Lung (tissue), 12 donors: ENCODE data around the gene EBPL. TPM values are rescaled to one million over a fixed set of nuclear protein-coding genes. Genes with fewer than 3 reads are reported as not detected.
A peak's percentile ranks its signal among the peaks of the same experiment; 100 is the strongest.

Experiments
- ATAC-seq: fragments of 200-7000 bp; cut with Tn5 transposase; one replicate; pipeline ENCODE4 v1.9.1; 2020; ENCODE audit warnings: moderate number of reproducible peaks; ENCODE audit not compliant: insufficient read depth, low FRiP score
- DNase-seq, 3 donors: peaks; one replicate each; pipeline ENCODE4 v3.0.0-alpha.2; 2013 to 2017
- H3K27ac ChIP-seq, 2 donors: one replicate each; pipeline ENCODE4 v1.5.1; 2013; ENCODE audit warnings: mild to moderate bottlenecking in 2 of 2, moderate library complexity in 2 of 2, control low read depth in 1 of 2, inconsistent platforms in 1 of 2, low read depth in 1 of 2, low read length in 1 of 2
- H3K27me3 ChIP-seq, 3 donors: one replicate each; pipeline ENCODE4 v1.5.1; 2013; ENCODE audit warnings: low read length in 2 of 3; ENCODE audit not compliant: control insufficient read depth in 3 of 3, insufficient read depth in 3 of 3
- H3K36me3 ChIP-seq, 4 donors: one replicate each; pipeline ENCODE4 v1.5.1; 2013; ENCODE audit warnings: low read length in 4 of 4, mild to moderate bottlenecking in 1 of 4, moderate library complexity in 1 of 4; ENCODE audit not compliant: control insufficient read depth in 4 of 4, insufficient read depth in 4 of 4
- H3K4me1 ChIP-seq, 5 donors: one replicate each; pipeline ENCODE4 v1.5.1; 2013; ENCODE audit warnings: low read length in 5 of 5, mild to moderate bottlenecking in 2 of 5, moderate library complexity in 1 of 5; ENCODE audit not compliant: control insufficient read depth in 5 of 5, insufficient read depth in 5 of 5
- H3K4me3 ChIP-seq: one replicate; pipeline ENCODE4 v1.5.1; 2013; ENCODE audit warnings: mild to moderate bottlenecking, control low read depth, moderate library complexity
- H3K9ac ChIP-seq, 2 donors: one replicate each; pipeline ENCODE4 v1.5.1; 2013; ENCODE audit warnings: low read length in 2 of 2, control low read depth in 1 of 2; ENCODE audit not compliant: insufficient read depth in 1 of 2
- H3K9me3 ChIP-seq, 4 donors: one replicate each; pipeline ENCODE4 v1.5.1; 2013; ENCODE audit warnings: low read length in 3 of 4, mild to moderate bottlenecking in 1 of 4, moderate library complexity in 1 of 4; ENCODE audit not compliant: control insufficient read depth in 4 of 4, insufficient read depth in 3 of 4
- CTCF ChIP-seq: IDR thresholded peaks from 2 replicates; pipeline ENCODE4 v1.5.1; 2012; ENCODE audit warnings: mild to moderate bottlenecking; ENCODE audit errors: control extremely low read depth, extremely low read depth
- WGBS, 2 donors: extraction: QIAGEN DNeasy Blood & Tissue Kit; methylation state at CpG; one replicate each; pipeline ENCODE4 v1.1.7; 2013; 5-methylcytosine and 5-hydroxymethylcytosine counted together
- polyA plus RNA-seq, 2 donors: library from polyadenylated mRNA; stranded (reverse); fragments of 200-250 nt; gene quantifications; one replicate each; pipeline ENCODE4 v1.2.1, GENCODE V29; 2013
- total RNA-seq, 2 donors: library from RNA; depleted of rRNA in 1 of 2; stranded (reverse); fragments of >200 nt in 1 of 2; gene quantifications; one replicate each; pipeline ENCODE4 v1.2.1, GENCODE V29; 2014 to 2021
- donor health status: control.
- donor health status: control.
- donor health status: Bipolar disorder and iron deficiency.
- donor health status: healthy.
- donor health status: DM: yes; HTN: yes; CAD: no.

EBPL gene
- total and polyA plus RNA-seq, 4 donors = 60.5 to 92.7 (median 70.1) TPM

GRCh38 chr13:49670828-49671227 is 20.5 kb downstream of the EBPL start:
- Histone ChIP-seq H3K9me3 (no peaks in the 10 kb centered on the region), H3K36me3 (peaks cover 3 to 17% (median 6%) of the 10 kb centered on the region in 4 donors), H3K27me3 (no peaks in the 10 kb centered on the region), H3K4me1 (peaks cover 0 to 7% (median 0%) of the 10 kb centered on the region in 5 donors), H3K9ac (no peak overlapping the region), H3K4me3 (no peak overlapping the region), H3K27ac (no peak overlapping the region)
- TF ChIP-seq CTCF = no peak
- ATAC-seq (no peak), DNase-seq (no peak)
- WGBS, 2 donors = 69 to 71% methylated on average over 5 of the region's 5 CpGs

- peak; percentile 85 for ATAC-seq
- peak; percentile 63 to 87 (median 82) for DNase-seq
These were observed 21.5 kb downstream of the EBPL start for GRCh38 chr13:49669735-49670309.

GRCh38 chr13:49667773-49668172 is 23.5 kb downstream of the EBPL start:
- no peak for ATAC-seq
- no peak for TF ChIP-seq CTCF
- 77 to 78% methylated on average over 2 of the region's 2 CpGs for WGBS, 2 donors

More at GRCh38 chr13:49669735-49670309, 21.5 kb downstream of the EBPL start:
- TF ChIP-seq CTCF = peak; percentile 86
- Histone ChIP-seq H3K27ac (no peak overlapping the region), H3K4me3 (no peak overlapping the region), H3K4me1 (peaks cover 0 to 7% (median 0%) of the 10 kb centered on the region in 5 donors), H3K27me3 (no peaks in the 10 kb centered on the region), H3K9me3 (no peaks in the 10 kb centered on the region), H3K9ac (no peak overlapping the region), H3K36me3 (peaks cover 1 to 19% (median 6%) of the 10 kb centered on the region in 4 donors)
- 40 to 70% methylated on average over 5 of the region's 5 CpGs for WGBS, 2 donors

GRCh38 chr13:49664606-49665005 is 26.7 kb downstream of the EBPL start:
- Histone ChIP-seq H3K36me3 (peaks cover 5 to 25% (median 12%) of the 10 kb centered on the region in 4 donors), H3K9me3 (no peaks in the 10 kb centered on the region), H3K27ac (no peak overlapping the region), H3K27me3 (no peaks in the 10 kb centered on the region), H3K4me3 (no peak overlapping the region), H3K4me1 (no peaks in the 10 kb centered on the region), H3K9ac (no peak overlapping the region)
- DNase-seq (no peak), ATAC-seq (no peak)
- TF ChIP-seq CTCF = no peak
- WGBS, 2 donors = 88 to 93% methylated on average over 4 of the region's 4 CpGs

More at GRCh38 chr13:49667773-49668172, 23.5 kb downstream of the EBPL start:
- Histone ChIP-seq H3K27me3 (no peaks in the 10 kb centered on the region), H3K36me3 (peaks cover 0 to 19% (median 7%) of the 10 kb centered on the region in 4 donors), H3K9ac (no peak overlapping the region), H3K4me1 (peaks cover 0 to 7% (median 0%) of the 10 kb centered on the region in 5 donors), H3K4me3 (no peak overlapping the region), H3K27ac (no peak overlapping the region), H3K9me3 (no peaks in the 10 kb centered on the region)
- no peak for DNase-seq
